MV-4-11 (cell line): ENCODE results near the gene SMCO3.

ENCODE experiments used
- DNase-seq: peaks from one replicate; lab custom pipeline; 2025; lab: John Stamatoyannopoulos, UW

The SMCO3 gene

GRCh38 chr12:14827043-14827442 lies 13.1 kb upstream of the SMCO3 start:
- no peak for DNase-seq

- no peak for DNase-seq
These were observed 12.5 kb upstream of the SMCO3 start for GRCh38 chr12:14826491-14826890.

- DNase-seq, result no peak
These were observed 11.3 kb upstream of the SMCO3 start for GRCh38 chr12:14825256-14825655.

GRCh38 chr12:14824012-14824634 lies 10.1 kb upstream of the SMCO3 start:
- DNase-seq, result no peak

DNA sequence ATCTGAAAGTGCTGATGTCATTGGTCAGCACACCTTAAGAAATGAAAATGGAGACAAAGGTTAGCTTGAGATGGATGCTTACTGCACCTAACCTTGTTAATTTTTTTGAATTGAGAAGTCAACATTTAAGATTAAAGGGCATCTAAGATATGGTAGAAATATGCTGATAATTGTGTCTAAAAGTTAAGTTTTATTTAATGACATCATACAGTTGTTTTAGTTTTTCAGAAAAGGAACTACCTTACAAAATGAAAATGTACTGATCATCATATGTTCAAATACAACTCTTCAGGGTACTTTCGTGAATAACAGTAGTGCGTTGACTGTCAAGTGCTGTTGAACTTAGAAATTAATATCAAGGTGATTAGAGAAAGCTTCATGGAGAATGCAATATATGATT lies 2.5 kb downstream of the SMCO3 start:
- DNase-seq, result no peak

- DNase-seq, result no peak
These were observed 3.0 kb downstream of the SMCO3 start for GRCh38 chr12:14810953-14811483.

GRCh38 chr12:14810167-14810952 lies 3.6 kb downstream of the SMCO3 start:
- DNase-seq, result no peak

- no peak for DNase-seq
These were observed 10.2 kb downstream of the SMCO3 start for GRCh38 chr12:14803830-14804160.

- DNase-seq, result peak; percentile 99
These were observed 10.8 kb downstream of the SMCO3 start, which contains the start of the genes C12orf60 and WBP11 for GRCh38 chr12:14803011-14803829. Gene C12orf60 (plus strand): TSS chr12:14803670. CDS start chr12:14822936, 19,266 bp downstream. Gene WBP11 (minus strand): TSS chr12:14803478. CDS start chr12:14801383, 2,095 bp downstream.

- no peak for DNase-seq
These were observed 11.3 kb downstream of the SMCO3 start for GRCh38 chr12:14802721-14803010.

DNA sequence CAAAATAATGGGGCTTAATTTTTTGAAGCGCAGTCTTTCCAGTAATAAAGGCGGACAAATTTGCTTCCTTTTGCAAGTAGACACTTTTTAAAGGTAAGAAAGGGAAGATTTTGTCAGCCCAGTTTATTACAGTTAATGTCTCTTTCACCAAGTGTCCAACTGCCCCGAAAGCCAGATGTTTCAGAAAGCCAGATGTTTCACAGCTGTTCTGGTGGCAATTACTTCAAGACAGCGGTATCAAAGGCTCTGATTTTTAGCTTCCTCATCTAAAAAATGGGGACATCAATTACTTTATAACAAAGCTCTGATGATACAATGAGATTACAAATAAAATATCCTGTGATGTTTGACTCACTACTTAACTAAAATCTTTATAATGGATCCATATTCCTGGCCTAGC lies 11.7 kb downstream of the SMCO3 start:
- no peak for DNase-seq

- DNase-seq, result no peak
These were observed 18.9 kb downstream of the SMCO3 start for GRCh38 chr12:14795028-14795448.

GRCh38 chr12:14785568-14785967 lies 28.4 kb downstream of the SMCO3 start:
- DNase-seq, result no peak

- DNase-seq, result peak; percentile 47
These were observed 29.5 kb downstream of the SMCO3 start for GRCh38 chr12:14784471-14784870.

GRCh38 chr12:14782756-14783155 lies 31.2 kb downstream of the SMCO3 start:
- peak; percentile 49 for DNase-seq

DNA sequence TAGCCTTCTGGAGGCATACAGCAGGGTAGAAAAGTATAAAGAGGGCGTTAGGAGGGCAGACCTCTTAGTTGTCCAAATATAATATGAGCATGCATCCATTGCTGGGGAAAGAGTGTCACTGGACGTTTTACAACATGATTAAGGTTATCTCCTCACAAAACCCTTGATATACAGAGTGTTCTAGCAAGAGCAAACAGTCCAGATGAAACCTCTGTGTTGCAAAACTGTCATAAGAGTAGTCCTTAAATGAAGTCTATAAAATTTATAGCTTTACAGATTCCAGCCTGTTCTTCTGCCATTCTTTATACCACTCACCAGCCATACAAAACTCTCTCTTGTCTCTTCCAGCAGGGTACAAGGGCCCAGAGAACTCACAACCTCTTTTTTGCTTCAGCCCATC lies 32.4 kb downstream of the SMCO3 start:
- no peak for DNase-seq

DNA sequence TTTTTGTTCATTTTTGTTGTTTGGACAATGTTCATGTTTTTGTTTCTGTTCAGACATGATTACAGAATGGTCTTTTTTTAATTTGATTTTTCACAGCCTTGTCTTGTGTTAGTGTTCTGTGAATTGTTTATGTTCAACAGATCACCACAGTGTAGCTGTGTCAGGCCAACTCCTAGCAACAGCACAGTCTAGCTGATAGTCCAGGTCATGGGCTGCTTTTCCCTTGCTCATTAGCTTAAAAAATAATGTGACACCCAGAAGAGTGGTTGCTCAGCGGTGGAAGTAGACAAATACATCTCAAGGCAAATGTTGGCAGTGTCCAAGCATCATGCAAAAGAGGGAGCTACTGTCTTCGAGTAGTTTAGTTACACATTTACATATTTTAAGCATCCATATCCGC lies 33.1 kb downstream of the SMCO3 start:
- no peak for DNase-seq

DNA sequence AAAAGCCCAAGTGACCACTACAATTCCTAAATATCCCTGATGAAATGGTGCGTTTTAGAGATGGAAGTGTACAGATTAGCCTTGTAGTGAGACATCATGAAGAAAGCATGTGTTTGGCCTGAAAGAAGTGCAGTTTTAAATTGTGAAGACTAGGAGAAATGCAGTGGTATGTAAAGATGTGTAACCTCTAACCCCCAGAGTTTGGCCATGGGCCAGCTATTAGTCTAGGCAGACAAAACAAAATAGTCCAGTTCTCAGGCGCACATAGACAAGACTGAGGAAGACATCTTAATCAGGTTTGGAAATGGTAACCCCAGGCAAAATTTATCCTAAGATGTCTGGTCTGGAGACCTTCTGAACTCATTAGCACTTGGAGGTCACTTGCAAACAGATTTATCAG lies 34.1 kb downstream of the SMCO3 start:
- no peak for DNase-seq

DNA sequence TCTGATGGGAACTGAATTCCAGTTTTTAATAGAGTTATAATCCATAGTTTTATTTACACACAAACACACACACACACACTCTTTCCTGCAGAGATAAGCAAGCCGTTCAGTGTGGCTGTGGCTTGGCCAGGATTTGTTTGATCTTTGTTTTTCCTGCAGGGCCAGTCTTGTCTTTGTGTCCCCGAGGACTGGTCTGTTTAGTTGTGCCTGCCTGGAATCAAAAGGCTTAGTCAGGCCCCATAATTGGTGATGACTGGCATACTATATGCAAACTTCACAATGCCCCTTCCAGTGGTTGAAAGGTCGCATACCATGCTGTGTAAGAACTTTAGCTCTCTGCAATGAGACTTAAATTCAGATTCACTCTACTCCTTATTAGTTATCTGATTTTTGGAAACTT lies 36.7 kb downstream of the SMCO3 start:
- DNase-seq, result no peak

DNA sequence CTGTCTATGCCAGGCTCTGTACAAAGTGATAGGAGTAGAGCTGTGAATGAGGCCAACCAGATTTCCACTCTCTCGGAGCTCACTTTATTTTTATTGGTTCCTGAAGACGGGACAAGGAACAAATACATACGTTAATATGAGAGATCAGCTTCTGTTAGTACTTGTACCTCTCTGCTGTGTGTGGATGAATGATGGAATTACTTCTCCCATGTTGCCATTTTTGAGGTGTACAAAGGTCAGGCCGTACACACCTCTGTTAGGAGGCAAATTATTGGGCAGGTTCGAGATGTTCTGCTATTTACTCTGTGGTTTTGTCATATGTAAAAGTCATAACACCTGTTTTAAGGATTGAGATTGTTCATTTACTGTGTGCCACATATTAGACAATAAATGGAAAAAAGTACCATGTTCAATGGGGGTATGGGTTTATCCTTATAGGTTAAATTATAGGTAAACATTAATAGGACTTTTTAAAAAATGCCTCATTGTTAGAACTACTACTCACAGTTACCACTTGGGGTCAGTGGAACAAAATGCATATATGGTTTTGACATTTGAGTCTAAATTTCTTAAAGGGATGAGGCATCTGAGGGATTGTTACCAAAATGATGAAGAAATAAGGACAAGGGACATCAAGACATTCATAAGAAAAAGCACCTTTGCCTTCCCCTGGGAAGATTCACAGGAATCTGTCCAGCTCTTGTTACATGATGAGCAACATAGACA lies 37.6 kb downstream of the SMCO3 start:
- peak; percentile 22 for DNase-seq

GRCh38 chr12:14775636-14775980 lies 38.4 kb downstream of the SMCO3 start:
- DNase-seq, result no peak
